Measurements from ENCODE around the gene ANKRD40.

GRCh38 chr17:50692448-50693035 is 15.2 kb downstream of the ANKRD40 start:
- TF ChIP-seq CTCF (IDR thresholded peaks at IDR 0.05; ENCODE audit: low read length), result no peak
- no peak for TF ChIP-seq EZH2 (optimal IDR thresholded peaks at IDR 0.05; ENCODE audit: low read depth, low read length)

All from MM.1S (cell line).